NCI-H2227 (cell line): Measurements from ENCODE around the gene ANKRD28.
"Not testable (repeated sequence)": the region's sequence is repeated elsewhere in the genome, so short reads cannot be mapped to it uniquely, and the experiment has no call there.

Experiments
- DNase-seq: peaks from one replicate; lab custom pipeline; 2025; ENCODE audit not compliant: unreplicated experiment; lab: John Stamatoyannopoulos, UW

ANKRD28 gene

GRCh38 chr3:15638891-15639262 lies 158.9 kb downstream of the ANKRD28 start:
- DNase-seq: no peak

DNA sequence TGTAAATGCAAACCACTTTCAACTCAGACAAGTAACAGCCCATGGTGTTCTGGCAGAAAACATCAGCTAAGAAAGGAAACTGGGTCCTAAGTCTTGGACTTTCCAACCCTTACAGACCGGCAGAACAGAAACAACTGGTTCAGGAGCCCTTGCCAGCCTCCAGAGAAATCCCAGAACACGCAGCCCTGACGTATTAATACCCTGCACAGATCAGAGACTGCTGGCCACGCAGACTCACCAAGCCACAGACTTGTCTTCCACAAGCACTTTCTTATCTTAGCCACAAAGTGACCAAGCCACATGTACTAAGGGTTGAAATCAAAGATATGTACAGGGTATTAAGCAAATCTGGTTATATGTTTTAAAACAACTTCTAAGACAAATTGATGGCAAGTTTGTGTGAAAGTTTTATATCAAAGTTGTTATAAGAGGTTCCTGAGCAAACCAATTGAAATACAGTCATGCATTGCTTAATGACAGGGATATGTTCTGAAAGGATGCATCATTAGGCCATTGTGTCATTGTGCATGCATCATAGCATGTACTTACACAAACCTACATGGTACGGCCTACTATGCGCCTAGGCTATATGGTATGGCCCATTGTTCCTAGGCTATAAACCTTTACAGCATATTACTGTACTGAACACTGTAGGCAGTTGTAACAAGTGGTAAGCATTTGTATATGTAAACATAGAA lies 159.4 kb downstream of the ANKRD28 start:
- no peak for DNase-seq

- no peak for DNase-seq
Observed at GRCh38 chr3:15637131-15637951, 160.4 kb downstream of the ANKRD28 start.

DNA sequence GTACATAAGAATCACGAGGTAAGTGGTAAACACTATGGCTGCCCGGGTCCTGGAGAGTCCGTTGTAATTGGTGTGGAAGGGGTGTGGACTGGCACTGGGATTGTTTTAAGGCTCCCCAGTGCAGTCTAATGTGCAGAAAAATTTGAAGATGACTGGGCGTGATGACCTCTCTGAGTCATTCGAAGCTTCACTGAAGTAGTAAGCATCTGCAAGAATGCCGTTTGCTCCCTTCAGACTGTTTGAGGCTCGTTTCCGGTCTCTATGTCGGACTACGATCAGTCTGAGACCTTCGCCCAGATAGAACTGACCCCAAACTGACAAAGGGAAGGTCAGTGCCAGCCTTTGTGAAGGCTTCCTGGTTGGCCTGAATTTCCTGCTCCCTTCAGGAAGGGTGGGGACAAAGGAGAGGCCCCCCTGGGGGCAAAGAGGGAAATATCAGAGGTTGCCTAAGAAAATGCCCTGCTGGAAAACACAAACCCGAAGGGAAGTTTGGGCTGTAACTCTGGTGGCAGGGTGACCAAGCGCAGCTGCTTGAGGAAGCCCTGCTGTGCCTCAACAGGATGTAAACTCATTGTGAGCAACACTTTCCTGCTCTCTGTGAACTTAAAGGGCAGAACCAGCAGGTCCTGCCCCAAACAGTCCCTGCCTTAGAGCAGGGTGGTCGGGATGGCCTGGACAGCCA lies 161.6 kb downstream of the ANKRD28 start:
- DNase-seq: no peak

DNA sequence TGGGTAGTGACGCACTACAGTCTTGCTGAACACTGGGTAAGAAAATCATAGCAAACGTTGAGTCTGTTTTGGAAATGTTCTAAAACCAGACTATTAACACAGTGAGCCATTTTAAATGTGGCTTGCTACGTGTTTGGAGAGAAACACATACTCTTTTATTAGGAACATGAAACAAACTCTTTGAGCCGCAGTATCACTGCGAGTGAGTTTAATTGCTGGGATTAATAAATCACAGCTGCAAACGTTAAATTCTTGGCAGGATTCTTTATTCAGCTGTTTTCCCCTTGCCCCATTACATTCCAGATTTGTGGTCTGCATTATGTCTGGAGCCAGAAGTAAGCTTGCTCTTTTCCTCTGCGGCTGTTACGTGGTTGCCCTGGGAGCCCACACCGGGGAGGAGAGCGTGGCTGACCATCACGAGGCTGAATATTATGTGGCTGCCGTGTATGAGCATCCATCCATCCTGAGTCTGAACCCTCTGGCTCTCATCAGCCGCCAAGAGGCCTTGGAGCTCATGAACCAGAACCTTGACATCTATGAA lies 162.6 kb downstream of the ANKRD28 start:
- no peak for DNase-seq

DNA sequence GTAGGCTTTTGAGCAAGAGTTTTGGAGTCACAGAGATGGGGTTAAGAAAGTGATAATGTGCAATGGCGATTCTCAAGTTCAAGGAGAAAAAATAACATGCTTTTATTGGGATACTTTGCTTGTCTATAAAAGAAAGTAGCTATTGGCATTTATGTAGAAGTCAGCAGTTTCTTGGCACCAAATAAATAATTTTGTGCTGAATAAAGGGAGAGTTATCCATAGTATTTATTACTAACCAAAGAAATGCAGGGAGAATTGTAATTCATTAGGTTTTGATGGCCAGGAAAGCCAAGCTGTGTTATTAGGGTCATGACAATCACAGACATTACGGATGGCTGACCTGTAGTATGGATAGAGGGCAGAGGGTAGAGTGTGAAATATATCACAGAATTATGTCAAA lies 163.1 kb downstream of the ANKRD28 start:
- DNase-seq: no peak

- DNase-seq: no peak
Observed at GRCh38 chr3:15633766-15634598, 163.8 kb downstream of the ANKRD28 start.

DNA sequence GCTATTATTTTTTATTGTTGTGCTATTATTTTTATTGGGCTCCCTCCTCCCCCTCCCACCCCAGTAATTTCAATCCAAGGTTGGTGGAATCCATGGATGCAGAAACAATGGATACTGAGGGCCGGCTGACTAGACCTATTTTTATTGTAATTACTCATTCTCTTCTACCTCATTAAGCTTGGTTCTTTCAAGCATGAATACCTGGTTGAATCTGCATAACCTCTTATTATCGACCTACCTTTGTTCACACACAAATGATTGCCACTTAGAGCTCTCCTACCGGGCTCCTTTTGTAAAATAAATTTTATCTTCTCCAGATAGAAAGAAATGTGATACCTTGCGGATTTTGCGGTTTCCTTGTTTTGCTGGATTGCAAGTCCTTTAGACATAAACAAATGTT lies 164.6 kb downstream of the ANKRD28 start:
- peak; percentile 2 for DNase-seq

- no peak for DNase-seq
Observed at GRCh38 chr3:15632212-15632580, 165.6 kb downstream of the ANKRD28 start.

DNA sequence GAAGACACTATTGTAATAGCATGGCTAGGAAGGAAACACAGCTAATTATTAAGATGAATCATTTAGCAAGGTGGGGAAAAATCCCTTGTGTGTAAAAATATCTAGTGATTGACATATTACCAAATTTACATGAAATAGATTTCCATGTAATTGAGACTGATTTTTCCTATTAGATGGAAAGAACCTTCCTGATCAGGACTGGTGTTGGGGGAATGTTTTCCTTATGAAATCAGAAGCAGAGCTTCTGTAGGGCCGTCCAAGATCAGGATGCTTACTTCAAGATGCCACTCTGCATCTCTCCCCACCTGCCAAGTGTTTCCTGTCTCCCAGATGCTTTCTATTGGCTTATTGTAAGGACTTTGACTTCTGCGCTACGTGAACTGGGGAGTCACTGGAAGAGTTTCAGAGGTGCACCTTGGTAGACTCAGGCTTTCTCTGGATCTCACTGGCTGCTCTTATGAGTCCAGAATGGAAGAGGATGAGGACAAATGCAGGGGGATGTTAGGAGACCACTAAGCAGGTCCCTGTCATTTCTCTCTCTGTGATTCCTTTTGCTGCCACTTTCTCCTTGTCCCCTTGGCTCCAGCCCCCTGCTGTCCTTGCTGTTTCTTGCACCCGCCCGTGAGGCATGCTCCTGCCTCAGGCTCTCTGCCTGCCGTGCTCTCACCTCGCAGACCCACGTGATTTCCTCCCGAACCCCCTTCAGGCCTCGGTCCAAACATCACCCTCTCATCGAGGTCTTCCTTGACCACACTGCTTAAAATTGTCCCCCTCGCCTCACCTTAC lies 166.2 kb downstream of the ANKRD28 start:
- DNase-seq: no peak

DNA sequence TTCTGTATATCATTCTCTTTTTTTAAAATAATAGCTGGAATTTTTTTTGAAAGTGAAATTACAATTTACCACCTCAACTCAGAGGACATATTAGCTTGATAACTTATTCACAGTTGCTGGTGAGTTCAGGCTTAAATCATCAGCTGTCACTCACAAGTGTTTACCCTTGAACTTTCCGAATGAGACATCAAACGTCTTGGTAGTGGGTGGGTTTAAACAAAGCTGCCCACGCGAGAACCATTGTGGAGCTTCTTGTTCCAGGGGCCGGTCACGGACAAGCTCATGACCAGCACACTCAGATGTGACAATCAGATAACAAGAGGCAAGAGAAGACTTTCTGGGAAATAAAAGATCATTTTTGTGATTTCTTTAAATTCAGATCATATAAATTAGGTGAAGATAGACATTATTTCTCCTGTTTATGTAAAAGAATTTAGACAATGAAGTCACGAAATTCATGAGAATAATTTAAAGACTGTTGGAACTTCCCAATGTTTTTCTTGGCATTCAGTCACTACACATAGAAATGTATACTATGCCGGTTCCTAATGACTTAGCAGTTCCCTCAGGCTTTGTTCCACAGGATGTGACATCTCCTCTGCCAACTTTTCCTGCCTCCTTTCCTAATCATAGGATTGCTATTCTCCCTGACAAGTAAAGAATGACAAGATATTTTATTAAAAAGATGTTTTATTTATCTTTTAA lies 167.0 kb downstream of the ANKRD28 start:
- no peak for DNase-seq

GRCh38 chr3:15629860-15630597 lies 167.8 kb downstream of the ANKRD28 start:
- peak; percentile 69 for DNase-seq

DNA sequence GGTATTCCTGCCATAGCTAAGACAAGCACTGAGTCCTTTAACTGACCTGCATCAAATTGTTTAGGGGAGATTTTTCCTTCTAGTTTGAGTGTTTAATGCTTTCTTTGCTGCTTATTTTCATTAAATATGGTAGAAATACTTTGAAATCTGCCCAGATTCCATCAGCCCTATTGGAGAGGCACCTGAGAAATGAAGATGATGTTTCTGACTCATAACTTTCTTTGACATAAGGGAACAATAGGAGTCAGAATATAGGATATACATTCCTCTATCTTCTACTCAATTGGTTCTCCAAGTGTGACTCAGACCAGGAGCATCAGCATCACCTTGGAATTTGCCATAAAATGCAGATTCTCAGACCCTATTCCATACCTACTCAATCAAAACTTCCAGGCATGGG lies 168.8 kb downstream of the ANKRD28 start:
- no peak for DNase-seq

- no peak for DNase-seq
Observed at GRCh38 chr3:15623535-15624440, 174.0 kb downstream of the ANKRD28 start.

DNA sequence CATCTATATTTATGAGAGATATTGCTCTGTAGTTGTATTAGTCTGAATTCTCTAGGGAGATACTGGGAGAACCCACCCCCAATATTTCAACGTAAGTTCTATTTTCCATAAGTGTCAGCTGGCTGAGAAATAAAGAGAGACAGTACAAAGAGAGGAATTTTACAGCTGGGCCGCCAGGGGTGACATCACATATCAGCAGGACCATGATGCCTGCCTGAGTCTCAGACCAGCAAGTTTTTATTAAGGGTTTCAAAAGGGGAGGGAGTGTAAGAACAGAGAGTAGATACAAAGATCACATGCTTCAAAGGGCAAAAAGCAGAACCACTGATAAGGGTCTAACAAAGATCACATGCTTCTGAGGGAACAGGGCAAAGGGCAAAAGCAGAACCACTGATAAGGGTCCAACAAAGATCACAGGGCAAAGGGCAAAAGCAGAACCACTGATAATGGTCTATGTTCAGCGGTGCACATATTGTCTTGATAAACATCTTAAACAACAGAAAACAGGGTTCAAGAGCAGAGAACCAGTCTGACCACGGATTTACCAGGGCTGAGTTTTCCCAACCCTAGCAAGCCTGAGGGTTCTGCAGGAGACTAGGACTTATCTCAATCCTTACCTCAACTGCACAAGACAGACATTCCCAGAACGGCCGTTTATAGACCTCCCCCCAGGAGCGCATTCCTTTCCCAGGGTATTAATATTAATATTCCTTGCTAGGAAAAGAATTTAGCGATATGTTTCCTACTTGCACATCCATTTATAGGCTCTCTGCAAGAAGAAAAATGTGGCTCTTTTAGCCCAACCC lies 177.9 kb downstream of the ANKRD28 start:
- not testable (repeated sequence) for DNase-seq
